ENCODE results near the gene DEAF1. TPM values are rescaled to one million over a fixed set of nuclear protein-coding genes. Genes with fewer than 3 reads are reported as not detected.

Gene DEAF1
- polyA plus RNA-seq, 2 donors, result 20.3 to 42.4 TPM

DNA sequence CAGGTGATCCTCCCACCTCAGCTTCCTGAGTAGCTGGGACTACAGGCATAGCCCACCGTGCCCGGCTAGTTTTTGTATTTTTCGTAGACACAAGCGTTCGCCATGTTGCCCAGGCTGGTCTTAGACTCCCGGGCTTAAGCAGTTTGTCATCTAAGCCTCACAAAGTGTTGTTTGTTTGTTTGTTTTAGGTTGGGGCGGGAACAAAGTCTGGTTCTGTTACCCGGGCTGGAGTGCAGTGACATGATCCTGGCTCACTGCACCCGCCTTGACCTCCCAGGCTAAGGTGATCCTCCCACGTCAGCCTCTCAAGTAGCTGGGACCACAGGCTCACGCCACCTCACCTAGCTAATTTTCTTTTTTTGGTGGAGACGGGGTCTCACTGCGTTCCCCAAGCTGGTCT lies 91.9 kb downstream of the DEAF1 start:
- Histone ChIP-seq H3K27ac (ENCODE audit: low read depth in 2 of 2, low read length in 1 of 2) (no peak overlapping the region), H3K9me3 (ENCODE audit: control insufficient read depth in 2 of 2, insufficient read depth in 1 of 2, low read depth in 1 of 2, low read length in 1 of 2) (no peaks in the 10 kb centered on the region), H3K4me1 (ENCODE audit: control insufficient read depth in 2 of 2, insufficient read depth in 2 of 2, low read length in 1 of 2) (peaks cover 0 to 11% of the 10 kb centered on the region in 2 donors), H3K27me3 (ENCODE audit: control insufficient read depth in 1 of 2, insufficient read depth in 2 of 2, low read length in 2 of 2) (no peaks in the 10 kb centered on the region), H3K36me3 (ENCODE audit: control insufficient read depth in 2 of 2, insufficient read depth in 2 of 2, low read length in 1 of 2) (peaks cover 28 to 72% of the 10 kb centered on the region in 2 donors), H3K4me3 (ENCODE audit: low read depth in 1 of 2, low read length in 2 of 2) (no peak overlapping the region)
- 91 to 92% methylated on average over 13 of the region's 13 CpGs for WGBS, 2 donors

DNA sequence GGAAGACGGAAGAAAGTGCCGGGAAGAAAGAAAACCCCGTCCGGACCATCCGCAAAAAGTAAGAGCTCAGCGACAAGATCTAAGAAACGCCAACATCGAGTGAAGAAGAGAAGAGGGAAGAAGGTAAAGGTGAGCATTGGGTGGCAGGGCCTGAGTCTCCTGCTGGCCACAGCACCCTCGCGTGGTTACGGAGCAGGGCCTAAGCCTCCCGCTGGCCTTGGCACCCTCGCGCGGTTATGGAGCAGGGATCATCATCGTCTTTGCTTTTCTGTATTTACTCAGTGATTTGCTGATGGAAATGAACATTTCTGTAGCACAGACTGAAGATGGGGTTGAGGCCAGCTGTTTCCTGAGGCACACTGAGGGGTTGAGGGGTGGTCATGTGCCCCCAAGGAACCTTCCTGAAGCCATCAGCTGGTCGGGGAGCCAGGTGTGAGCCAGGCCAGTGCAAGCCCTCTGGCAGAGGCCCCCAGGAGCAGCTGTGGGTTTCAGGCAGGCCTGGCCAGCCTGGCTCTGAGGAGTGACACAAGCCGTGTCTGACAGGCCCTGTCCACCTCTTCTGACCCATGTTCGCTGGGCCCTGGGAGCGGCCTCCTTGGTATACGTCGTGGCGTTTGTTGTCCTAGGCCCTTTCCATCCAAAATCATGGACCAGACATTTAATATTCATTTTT lies 93.3 kb downstream of the DEAF1 start:
- Histone ChIP-seq H3K4me1 (ENCODE audit: control insufficient read depth in 2 of 2, insufficient read depth in 2 of 2, low read length in 1 of 2) (peaks cover 0 to 11% of the 10 kb centered on the region in 2 donors), H3K4me3 (ENCODE audit: low read depth in 1 of 2, low read length in 2 of 2) (no peak overlapping the region), H3K36me3 (ENCODE audit: control insufficient read depth in 2 of 2, insufficient read depth in 2 of 2, low read length in 1 of 2) (peaks cover 28 to 71% of the 10 kb centered on the region in 2 donors), H3K27ac (ENCODE audit: low read depth in 2 of 2, low read length in 1 of 2) (no peak overlapping the region), H3K27me3 (ENCODE audit: control insufficient read depth in 1 of 2, insufficient read depth in 2 of 2, low read length in 2 of 2) (no peaks in the 10 kb centered on the region), H3K9me3 (ENCODE audit: control insufficient read depth in 2 of 2, insufficient read depth in 1 of 2, low read depth in 1 of 2, low read length in 1 of 2) (no peaks in the 10 kb centered on the region)
- WGBS, 2 donors, result 93 to 94% methylated on average over 23 of the region's 23 CpGs

DNA sequence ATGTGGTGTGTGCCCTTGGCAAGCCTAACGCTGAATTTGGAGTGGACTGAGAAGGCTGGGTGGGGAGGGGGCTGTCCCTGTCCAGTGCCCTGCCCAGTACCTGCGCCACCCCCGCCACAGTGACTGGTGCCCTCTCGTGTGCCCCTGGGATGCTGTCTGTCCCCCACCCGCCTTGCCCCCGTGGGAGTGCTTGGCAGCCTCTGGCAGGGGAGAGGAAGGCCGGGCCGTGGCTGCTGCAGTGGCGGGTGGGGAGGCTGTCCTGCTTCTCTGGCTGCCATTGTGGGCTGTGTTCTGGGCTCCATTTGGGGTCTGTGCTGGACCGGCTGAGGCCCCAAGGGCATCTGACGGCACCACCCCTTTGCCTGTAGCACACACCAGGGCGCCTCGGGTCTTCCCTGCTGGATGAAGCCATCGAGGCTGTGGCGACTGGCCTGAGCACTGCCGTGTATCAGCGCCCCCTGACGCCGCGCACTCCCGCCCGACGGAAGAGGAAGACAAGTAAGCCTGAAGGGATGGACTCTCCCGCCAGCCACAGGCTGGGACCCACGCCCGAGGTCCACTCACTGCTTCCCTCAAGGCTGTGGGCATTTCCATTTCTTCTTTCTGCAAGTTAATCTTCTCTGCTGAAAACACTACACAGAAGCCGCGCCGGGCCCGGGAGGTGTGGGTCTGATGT lies 96.9 kb downstream of the DEAF1 start:
- Histone ChIP-seq H3K9me3 (ENCODE audit: control insufficient read depth in 2 of 2, insufficient read depth in 1 of 2, low read depth in 1 of 2, low read length in 1 of 2) (no peaks in the 10 kb centered on the region), H3K27me3 (ENCODE audit: control insufficient read depth in 1 of 2, insufficient read depth in 2 of 2, low read length in 2 of 2) (no peaks in the 10 kb centered on the region), H3K4me1 (ENCODE audit: control insufficient read depth in 2 of 2, insufficient read depth in 2 of 2, low read length in 1 of 2) (no peaks in the 10 kb centered on the region), H3K36me3 (ENCODE audit: control insufficient read depth in 2 of 2, insufficient read depth in 2 of 2, low read length in 1 of 2) (peaks cover 31 to 71% of the 10 kb centered on the region in 2 donors), H3K27ac (ENCODE audit: low read depth in 2 of 2, low read length in 1 of 2) (no peak overlapping the region), H3K4me3 (ENCODE audit: low read depth in 1 of 2, low read length in 2 of 2) (no peak overlapping the region)
- 93 to 94% methylated on average over 29 to 30 of the region's 30 CpGs for WGBS, 2 donors

DNA sequence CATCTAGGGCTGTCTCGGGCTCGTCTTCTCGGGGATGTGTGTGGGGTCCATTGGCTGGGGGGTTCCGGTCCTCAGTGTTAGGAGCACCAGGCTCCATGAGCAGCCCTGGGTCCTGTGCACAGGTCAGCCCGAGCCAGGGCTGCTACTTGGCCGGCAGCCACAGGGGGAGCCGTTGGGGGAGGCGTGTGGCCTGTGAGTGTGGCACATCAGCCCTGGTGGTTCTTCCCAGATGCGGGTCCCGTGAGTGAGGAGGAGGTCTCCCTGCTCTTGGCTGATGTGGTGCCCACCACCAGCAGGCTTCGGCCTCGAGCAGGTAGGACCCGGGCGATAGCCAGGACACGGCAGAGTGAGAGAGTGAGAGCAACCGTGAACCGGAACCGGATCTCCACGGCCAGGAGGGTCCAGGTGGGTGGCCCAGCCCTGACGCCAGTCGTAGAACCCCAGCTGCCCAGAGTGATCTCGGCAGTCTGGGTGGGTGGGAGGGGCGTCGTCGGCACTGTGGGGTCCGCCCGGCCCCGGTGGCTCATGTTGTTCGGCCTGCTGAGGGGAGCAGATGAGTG lies 97.8 kb downstream of the DEAF1 start:
- WGBS, 2 donors, result 90 to 93% methylated on average over 28 to 29 of the region's 29 CpGs
- no peaks in the 10 kb centered on the region for H3K4me1 ChIP-seq (ENCODE audit: control insufficient read depth in 2 of 2, insufficient read depth in 2 of 2, low read length in 1 of 2)
- H3K4me3 ChIP-seq (ENCODE audit: low read depth in 1 of 2, low read length in 2 of 2), result no peak overlapping the region
- H3K9me3 ChIP-seq (ENCODE audit: control insufficient read depth in 2 of 2, insufficient read depth in 1 of 2, low read depth in 1 of 2, low read length in 1 of 2), result no peaks in the 10 kb centered on the region
- H3K36me3 ChIP-seq (ENCODE audit: control insufficient read depth in 2 of 2, insufficient read depth in 2 of 2, low read length in 1 of 2), result peaks cover 34 to 76% of the 10 kb centered on the region in 2 donors
- no peak overlapping the region for H3K27ac ChIP-seq (ENCODE audit: low read depth in 2 of 2, low read length in 1 of 2)
- H3K27me3 ChIP-seq (ENCODE audit: control insufficient read depth in 1 of 2, insufficient read depth in 2 of 2, low read length in 2 of 2), result no peaks in the 10 kb centered on the region

DNA sequence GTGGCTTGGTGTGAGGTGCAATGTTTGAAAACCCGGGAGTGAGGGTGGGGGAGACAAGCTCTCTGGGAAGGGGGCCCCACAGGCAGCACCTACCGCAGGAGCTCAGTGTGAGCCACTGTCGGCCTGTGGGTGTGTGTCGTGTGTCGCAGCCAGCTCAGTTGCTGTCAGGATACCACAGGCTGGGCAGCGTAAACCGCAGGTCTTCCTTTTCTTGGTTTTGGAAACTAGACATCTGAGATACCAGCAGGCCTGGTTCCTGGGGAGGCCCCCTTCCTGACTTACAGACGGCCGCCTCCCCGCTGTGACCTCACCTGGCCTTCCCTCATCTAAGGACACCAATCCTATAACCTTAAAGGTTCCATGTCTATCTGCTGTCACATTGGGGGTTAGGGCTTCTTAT lies 98.6 kb downstream of the DEAF1 start:
- WGBS, 2 donors, result 86 to 87% methylated on average over 10 of the region's 10 CpGs
- H3K36me3 ChIP-seq (ENCODE audit: control insufficient read depth in 2 of 2, insufficient read depth in 2 of 2, low read length in 1 of 2), result peaks cover 32 to 72% of the 10 kb centered on the region in 2 donors

DNA sequence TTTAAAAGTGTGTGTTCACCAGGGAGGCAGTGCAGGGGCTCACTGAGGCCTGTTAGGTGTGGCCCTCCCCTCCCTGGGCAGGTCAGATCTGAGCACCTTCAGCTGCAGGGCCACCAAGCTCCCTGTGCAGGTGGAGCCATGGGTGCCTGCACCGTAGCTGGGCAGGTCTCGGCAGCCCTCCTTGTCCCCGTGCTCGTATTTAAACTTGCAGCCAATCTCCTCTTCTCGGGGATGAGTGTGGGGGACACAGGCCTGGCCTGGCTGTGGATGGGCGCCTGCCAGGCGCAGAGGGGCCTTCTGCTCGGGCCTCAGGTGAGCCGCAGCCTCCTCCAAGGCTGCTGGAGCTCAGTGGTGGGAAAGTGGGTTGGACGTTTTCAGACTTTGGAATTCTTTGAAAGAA lies 99.6 kb downstream of the DEAF1 start:
- Histone ChIP-seq H3K9me3 (ENCODE audit: control insufficient read depth in 2 of 2, insufficient read depth in 1 of 2, low read depth in 1 of 2, low read length in 1 of 2) (no peaks in the 10 kb centered on the region), H3K4me3 (ENCODE audit: low read depth in 1 of 2, low read length in 2 of 2) (no peak overlapping the region), H3K27ac (ENCODE audit: low read depth in 2 of 2, low read length in 1 of 2) (no peak overlapping the region), H3K36me3 (ENCODE audit: control insufficient read depth in 2 of 2, insufficient read depth in 2 of 2, low read length in 1 of 2) (peaks cover 30 to 73% of the 10 kb centered on the region in 2 donors), H3K4me1 (ENCODE audit: control insufficient read depth in 2 of 2, insufficient read depth in 2 of 2, low read length in 1 of 2) (no peaks in the 10 kb centered on the region), H3K27me3 (ENCODE audit: control insufficient read depth in 1 of 2, insufficient read depth in 2 of 2, low read length in 2 of 2) (no peaks in the 10 kb centered on the region)
- WGBS, 2 donors, result 90 to 93% methylated on average over 10 of the region's 10 CpGs

More for the DNA sequence above, 98.6 kb downstream of the DEAF1 start:
- Histone ChIP-seq H3K4me1 (ENCODE audit: control insufficient read depth in 2 of 2, insufficient read depth in 2 of 2, low read length in 1 of 2) (no peaks in the 10 kb centered on the region), H3K4me3 (ENCODE audit: low read depth in 1 of 2, low read length in 2 of 2) (no peak overlapping the region), H3K27ac (ENCODE audit: low read depth in 2 of 2, low read length in 1 of 2) (no peak overlapping the region), H3K9me3 (ENCODE audit: control insufficient read depth in 2 of 2, insufficient read depth in 1 of 2, low read depth in 1 of 2, low read length in 1 of 2) (no peaks in the 10 kb centered on the region), H3K27me3 (ENCODE audit: control insufficient read depth in 1 of 2, insufficient read depth in 2 of 2, low read length in 2 of 2) (no peaks in the 10 kb centered on the region)

Other genes starting within 250 kb of the DEAF1 start
- gene PTDSS2, start 244.9 kb downstream of the DEAF1 start, polyA plus RNA-seq, result 10 to 100 TPM; 12.4 to 20.5 TPM
- 100 to 1,000 TPM; 106 to 219 TPM for gene RNH1, start 188.0 kb downstream of the DEAF1 start, polyA plus RNA-seq
- gene HRAS, start 159.6 kb downstream of the DEAF1 start, polyA plus RNA-seq, result 100 to 1,000 TPM; 163 to 257 TPM
- 1 to 10 TPM; 1.7 to 4.0 TPM for gene LRRC56, start 157.7 kb downstream of the DEAF1 start, polyA plus RNA-seq
- gene LMNTD2, start 134.5 kb downstream of the DEAF1 start, polyA plus RNA-seq, result 1 to 10 TPM; 2.9 to 6.9 TPM
- 10 to 100 TPM; 46.6 to 82.4 TPM for gene RASSF7, start 134.3 kb downstream of the DEAF1 start, polyA plus RNA-seq
- gene PHRF1, start 118.8 kb downstream of the DEAF1 start, polyA plus RNA-seq, result 10 to 100 TPM; 13.7 to 28.4 TPM
- gene IRF7, start 79.3 kb downstream of the DEAF1 start, polyA plus RNA-seq, result 10 to 100 TPM; 17.0 to 30.1 TPM
- under 1 TPM; 0.02 to 0.08 TPM for gene CDHR5, start 70.3 kb downstream of the DEAF1 start, polyA plus RNA-seq
- not detected for gene SCT, start 68.0 kb downstream of the DEAF1 start, polyA plus RNA-seq
- under 1 TPM; 0.18 to 0.39 TPM for gene DRD4, start 58.0 kb downstream of the DEAF1 start, polyA plus RNA-seq
- gene TMEM80, start 594 bp upstream of the DEAF1 start, polyA plus RNA-seq, result 10 to 100 TPM; 25.0 to 53.9 TPM
- 100 to 1,000 TPM; 254 to 440 TPM for gene EPS8L2, start 11.0 kb upstream of the DEAF1 start, polyA plus RNA-seq
- 100 to 1,000 TPM; 228 to 278 TPM for gene TALDO1, start 52.2 kb upstream of the DEAF1 start, polyA plus RNA-seq
- gene GATD1, start 82.3 kb upstream of the DEAF1 start, polyA plus RNA-seq, result 10 to 100 TPM; 23.1 to 49.2 TPM
- gene CEND1, start 94.9 kb upstream of the DEAF1 start, polyA plus RNA-seq, result under 1 TPM; 0.10 to 0.12 TPM
- gene SLC25A22, start 103.1 kb upstream of the DEAF1 start, polyA plus RNA-seq, result 10 to 100 TPM; 10.2 TPM
- gene PIDD1, start 110.0 kb upstream of the DEAF1 start, polyA plus RNA-seq, result 10 to 100 TPM; 11.3 to 27.8 TPM
- gene RPLP2, start 114.7 kb upstream of the DEAF1 start, polyA plus RNA-seq, result 1,000 to 10,000 TPM; 1,061 to 1,474 TPM
- 10 to 100 TPM; 51.7 to 53.2 TPM for gene PNPLA2, start 123.7 kb upstream of the DEAF1 start, polyA plus RNA-seq
- gene CRACR2B, start 132.7 kb upstream of the DEAF1 start, polyA plus RNA-seq, result 1 to 10 TPM; 3.2 to 5.3 TPM
- 100 to 1,000 TPM in 1 of 2 donors, 10 to 100 TPM in 1; 75.5 to 108 TPM for gene CD151, start 137.7 kb upstream of the DEAF1 start, polyA plus RNA-seq
- gene POLR2L, start 147.3 kb upstream of the DEAF1 start, polyA plus RNA-seq, result 100 to 1,000 TPM in 1 of 2 donors, 10 to 100 TPM in 1; 64.9 to 177 TPM
- gene TSPAN4, start 147.6 kb upstream of the DEAF1 start, polyA plus RNA-seq, result 10 to 100 TPM in 1 of 2 donors, 1 to 10 TPM in 1; 9.8 to 16.8 TPM
- 10 to 100 TPM; 22.5 to 30.7 TPM for gene CHID1, start 215.6 kb upstream of the DEAF1 start, polyA plus RNA-seq
- gene AP2A2, start 230.6 kb upstream of the DEAF1 start, polyA plus RNA-seq, result 10 to 100 TPM; 17.3 to 20.2 TPM